Measurements from ENCODE around the gene ATXN2. TPM values are rescaled to one million over a fixed set of nuclear protein-coding genes. Genes with fewer than 3 reads are reported as not detected.
"Not testable (repeated sequence)": the region's sequence is repeated elsewhere in the genome, so short reads cannot be mapped to it uniquely, and the experiment has no call there.

The ATXN2 gene
- total and polyA plus RNA-seq, 2 experiments from 2014 or later: 19.2 to 56.4 TPM

DNA sequence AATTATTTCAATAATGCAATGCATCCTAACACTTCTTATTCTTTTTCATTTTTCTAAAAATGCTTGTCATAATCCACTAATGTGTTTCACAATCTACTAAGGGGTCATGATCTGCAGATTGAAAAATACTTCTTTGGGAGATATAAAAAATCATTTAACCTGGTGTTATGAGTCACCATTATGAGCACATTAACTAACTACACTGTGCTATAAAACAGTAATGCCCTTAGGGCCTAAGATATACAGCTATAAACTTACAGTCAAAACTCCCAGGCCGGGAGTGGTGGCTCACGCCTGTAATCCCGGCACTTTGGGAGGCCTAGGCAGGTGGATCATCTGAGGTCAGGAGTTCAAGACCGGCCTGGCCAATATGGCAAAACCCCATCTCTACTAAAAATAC, 14.2 kb downstream of the ATXN2 start:
- DNase-seq: peak; percentile 50
- Histone ChIP-seq H4K20me1 (ENCODE audit: insufficient read depth) (peaks cover 31% of the 10 kb centered on the region; the same call in 1 of the 2 replicates), H2AFZ (no peak overlapping the region), H3K4me1 (ENCODE audit: insufficient read depth) (no peaks in the 10 kb centered on the region), H3K9me2 (ENCODE audit: insufficient read depth) (no peaks in the 10 kb centered on the region), H3K27me3 (replicated peaks; ENCODE audit: insufficient read depth) (no peaks in the 10 kb centered on the region), H3F3A (ENCODE audit: insufficient read depth) (no peaks in the 10 kb centered on the region), H3K9ac (no peak overlapping the region), H3K9me3 (ENCODE audit: low read depth) (no peaks in the 10 kb centered on the region), H3K36me3 (ENCODE audit: low read depth) (no peaks in the 10 kb centered on the region), H3K27ac (no peak overlapping the region), H3K4me2 (ENCODE audit: unreplicated experiment) (no peak overlapping the region), H3K4me3 (no peak overlapping the region), H3K79me2 (ENCODE audit: insufficient read depth) (peaks cover 99% of the 10 kb centered on the region)
- in situ Hi-C loops (cut with MboI): no loop called here
- WGBS, 2 experiments (ENCODE audit: low coverage in 1 of 2, low lambda C conversion rate in 2 of 2, missing lambda C conversion rate in 2 of 2): 80 to 85% methylated on average over 4 of the region's 4 CpGs
- TF ChIP-seq EZH2 (IDR thresholded peaks at IDR 0.05; ENCODE audit: insufficient read depth, poor library complexity, severe bottlenecking) (no peak), EZH2phosphoT487 (IDR thresholded peaks at IDR 0.05; ENCODE audit: insufficient read depth, low read depth) (no peak)

DNA sequence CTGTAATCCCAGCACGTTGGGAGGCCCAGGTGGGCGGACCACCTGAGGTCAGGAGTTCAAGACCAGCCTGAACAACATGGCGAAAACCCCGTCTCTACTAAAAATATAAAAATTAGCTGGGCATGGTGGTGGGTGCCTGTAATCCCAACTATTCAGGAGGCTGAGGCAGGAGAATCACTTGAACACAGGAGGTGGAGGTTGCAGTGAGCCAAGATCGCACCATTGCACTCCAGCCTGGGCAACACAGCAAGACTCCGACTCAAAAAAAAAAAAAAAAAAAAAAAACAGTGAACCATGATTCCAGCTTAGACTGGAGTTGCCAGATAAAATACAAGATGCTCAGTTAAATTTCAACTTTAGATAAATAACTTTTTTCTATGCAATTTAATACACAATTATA, 15.6 kb downstream of the ATXN2 start:
- Histone ChIP-seq H4K20me1 (ENCODE audit: insufficient read depth) (peaks cover 29% of the 10 kb centered on the region; the same call in 1 of the 2 replicates), H3K79me2 (ENCODE audit: insufficient read depth) (peaks cover 99% of the 10 kb centered on the region)
- H3K36me3 ChIP-seq (ENCODE audit: low read depth); DNase-seq; in situ Hi-C loops (cut with MboI); H2AFZ ChIP-seq; H3K27me3 ChIP-seq (replicated peaks; ENCODE audit: insufficient read depth); H3K9ac ChIP-seq; H3K4me2 ChIP-seq (ENCODE audit: unreplicated experiment); H3K4me3 ChIP-seq; H3K9me3 ChIP-seq (ENCODE audit: low read depth); H3K4me1 ChIP-seq (ENCODE audit: insufficient read depth); H3K27ac ChIP-seq; H3K9me2 ChIP-seq (ENCODE audit: insufficient read depth); H3F3A ChIP-seq (ENCODE audit: insufficient read depth): not testable (repeated sequence)
- whole genome bisulfite sequencing, 2 experiments (ENCODE audit: low coverage in 1 of 2, low lambda C conversion rate in 2 of 2, missing lambda C conversion rate in 2 of 2): 87% methylated on average over 6 of the region's 6 CpGs

DNA sequence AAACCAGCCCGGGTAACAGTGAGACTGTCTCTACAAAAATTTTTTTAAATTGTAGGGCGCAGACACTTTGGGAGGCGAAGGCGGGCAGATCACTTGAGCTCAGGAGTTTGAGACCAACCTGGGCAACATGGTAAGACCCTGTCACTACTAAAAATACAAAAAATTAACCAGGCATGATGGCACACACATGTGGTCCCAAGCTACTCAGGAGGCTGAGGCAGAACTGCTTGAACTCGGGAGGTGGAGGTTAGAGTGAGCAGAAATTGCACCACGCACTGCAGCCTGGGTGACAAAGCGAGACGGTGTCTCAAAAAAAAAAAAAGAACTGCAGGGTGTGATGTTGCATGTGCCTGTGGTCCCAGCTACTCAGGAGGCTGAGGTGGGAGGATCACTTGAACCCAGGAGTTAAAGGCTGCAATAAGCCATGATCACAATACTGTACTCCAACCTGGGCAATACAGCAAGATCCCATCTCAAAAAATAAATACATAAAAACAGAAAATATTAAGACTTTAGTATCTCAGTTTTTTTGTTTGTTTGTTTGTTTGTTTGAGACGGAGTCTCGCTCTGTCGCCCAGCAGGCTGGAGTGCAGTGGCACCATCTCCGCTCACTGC, 16.9 kb downstream of the ATXN2 start:
- no peak overlapping the region for H3K9ac ChIP-seq
- no peak for DNase-seq
- H3F3A ChIP-seq (ENCODE audit: insufficient read depth): peaks cover 17% of the 10 kb centered on the region; the same call in 1 of the 2 replicates
- peaks cover 99% of the 10 kb centered on the region for H3K79me2 ChIP-seq (ENCODE audit: insufficient read depth)
- 86 to 89% methylated on average over 12 of the region's 12 CpGs for WGBS, 2 experiments (ENCODE audit: low coverage in 1 of 2, low lambda C conversion rate in 2 of 2, missing lambda C conversion rate in 2 of 2)
- H3K27ac ChIP-seq: no peak overlapping the region
- in situ Hi-C loops (cut with MboI): no loop called here
- peaks cover 15% of the 10 kb centered on the region for H3K4me1 ChIP-seq (ENCODE audit: insufficient read depth)
- H2AFZ ChIP-seq: no peak overlapping the region
- H3K9me3 ChIP-seq (ENCODE audit: low read depth): no peaks in the 10 kb centered on the region
- H3K36me3 ChIP-seq (ENCODE audit: low read depth): no peaks in the 10 kb centered on the region
- TF ChIP-seq EZH2 (IDR thresholded peaks at IDR 0.05; ENCODE audit: insufficient read depth, poor library complexity, severe bottlenecking) (no peak), EZH2phosphoT487 (IDR thresholded peaks at IDR 0.05; ENCODE audit: insufficient read depth, low read depth) (no peak)
- H3K27me3 ChIP-seq (replicated peaks; ENCODE audit: insufficient read depth): no peaks in the 10 kb centered on the region
- no peak overlapping the region for H3K4me3 ChIP-seq
- no peak overlapping the region for H3K4me2 ChIP-seq (ENCODE audit: unreplicated experiment)
- peaks cover 28% of the 10 kb centered on the region; the same call in 1 of the 2 replicates for H4K20me1 ChIP-seq (ENCODE audit: insufficient read depth)
- no peaks in the 10 kb centered on the region for H3K9me2 ChIP-seq (ENCODE audit: insufficient read depth)

DNA sequence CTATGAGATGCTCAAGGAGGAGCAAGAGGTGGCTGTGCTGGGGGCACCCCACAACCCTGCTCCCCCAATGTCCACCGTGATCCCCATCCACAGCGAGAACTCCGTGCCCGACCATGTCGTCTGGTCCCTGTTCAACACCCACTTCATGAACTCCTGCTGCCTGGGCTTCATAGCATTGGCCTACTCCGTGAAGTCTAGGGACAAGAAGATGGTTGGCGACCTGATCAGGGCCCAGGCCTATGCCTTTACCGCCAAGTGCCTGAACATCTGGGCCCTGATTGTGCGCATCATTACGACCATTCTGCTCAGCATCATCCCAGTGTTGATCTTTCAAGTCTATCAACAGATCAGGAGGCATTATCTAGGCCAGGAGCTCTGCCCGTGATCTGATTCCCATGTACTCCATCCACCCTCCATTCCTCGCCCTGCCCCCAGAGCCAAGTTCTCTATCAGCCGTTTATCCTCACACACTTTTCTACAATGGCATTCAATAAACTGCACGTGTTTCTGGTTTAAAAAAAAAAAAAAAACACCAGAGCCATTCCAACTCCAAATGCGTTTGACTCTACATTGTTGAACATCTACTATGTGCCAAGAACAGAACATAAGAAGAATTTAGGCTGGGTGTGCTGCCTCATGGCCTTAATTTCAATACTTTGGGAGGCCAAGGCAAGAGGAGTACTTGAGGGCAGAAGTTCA, 17.5 kb downstream of the ATXN2 start:
- in situ Hi-C loops (cut with MboI): no loop called here
- no peak overlapping the region for H3K27ac ChIP-seq
- H3K9ac ChIP-seq: no peak overlapping the region
- WGBS, 2 experiments (ENCODE audit: low coverage in 1 of 2, low lambda C conversion rate in 2 of 2, missing lambda C conversion rate in 2 of 2): 73 to 74% methylated on average over 15 of the region's 15 CpGs
- peaks cover 19% of the 10 kb centered on the region for H3F3A ChIP-seq (ENCODE audit: insufficient read depth)
- peaks cover 23% of the 10 kb centered on the region; the same call in 1 of the 2 replicates for H4K20me1 ChIP-seq (ENCODE audit: insufficient read depth)
- TF ChIP-seq EZH2phosphoT487 (IDR thresholded peaks at IDR 0.05; ENCODE audit: insufficient read depth, low read depth): no peak
- no peak for TF ChIP-seq EZH2 (IDR thresholded peaks at IDR 0.05; ENCODE audit: insufficient read depth, poor library complexity, severe bottlenecking)
- DNase-seq: no peak
- no peaks in the 10 kb centered on the region for H3K27me3 ChIP-seq (replicated peaks; ENCODE audit: insufficient read depth)
- H3K9me2 ChIP-seq (ENCODE audit: insufficient read depth): no peaks in the 10 kb centered on the region
- peaks cover 15% of the 10 kb centered on the region for H3K4me1 ChIP-seq (ENCODE audit: insufficient read depth)
- H3K4me2 ChIP-seq (ENCODE audit: unreplicated experiment): no peak overlapping the region
- no peaks in the 10 kb centered on the region for H3K9me3 ChIP-seq (ENCODE audit: low read depth)
- H3K36me3 ChIP-seq (ENCODE audit: low read depth): no peaks in the 10 kb centered on the region
- H3K4me3 ChIP-seq: no peak overlapping the region
- H3K79me2 ChIP-seq (ENCODE audit: insufficient read depth): peaks cover 99% of the 10 kb centered on the region
- H2AFZ ChIP-seq: no peak overlapping the region
